Measurements from ENCODE around the gene PTGIS.
A peak's percentile ranks its signal among the peaks of the same experiment; 100 is the strongest.

PTGIS gene

DNA sequence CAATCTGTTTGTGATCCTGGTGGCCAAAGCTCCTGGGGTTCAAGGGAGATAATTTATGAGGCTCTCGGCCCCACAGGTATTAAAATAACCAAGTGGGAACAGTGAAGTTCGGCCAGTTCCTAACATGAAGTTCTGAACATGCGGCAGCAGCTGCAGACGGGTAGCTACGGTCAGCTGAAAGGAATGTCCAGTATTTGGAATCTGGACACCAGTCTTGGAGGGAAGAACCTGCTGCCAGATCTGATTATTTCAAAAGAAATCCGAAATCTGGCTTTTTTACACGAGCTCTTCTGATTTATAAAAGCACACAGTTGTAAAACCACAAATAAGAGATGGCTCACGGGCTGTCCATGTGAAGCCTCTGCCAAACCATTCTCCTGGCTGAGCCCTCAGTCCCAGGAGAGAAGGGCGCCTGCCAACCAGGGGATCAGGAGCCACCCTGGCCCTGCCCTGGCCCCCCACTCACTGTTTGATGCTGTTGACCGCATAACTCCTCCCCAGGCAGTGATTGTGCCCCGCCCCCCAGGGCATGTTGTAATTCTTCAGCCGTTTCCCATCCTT lies 57.3 kb downstream of the PTGIS start:
- no peak overlapping the region for H3K4me3 ChIP-seq (ENCODE audit: low read depth, low read length)
- TF ChIP-seq, protein P1, sequence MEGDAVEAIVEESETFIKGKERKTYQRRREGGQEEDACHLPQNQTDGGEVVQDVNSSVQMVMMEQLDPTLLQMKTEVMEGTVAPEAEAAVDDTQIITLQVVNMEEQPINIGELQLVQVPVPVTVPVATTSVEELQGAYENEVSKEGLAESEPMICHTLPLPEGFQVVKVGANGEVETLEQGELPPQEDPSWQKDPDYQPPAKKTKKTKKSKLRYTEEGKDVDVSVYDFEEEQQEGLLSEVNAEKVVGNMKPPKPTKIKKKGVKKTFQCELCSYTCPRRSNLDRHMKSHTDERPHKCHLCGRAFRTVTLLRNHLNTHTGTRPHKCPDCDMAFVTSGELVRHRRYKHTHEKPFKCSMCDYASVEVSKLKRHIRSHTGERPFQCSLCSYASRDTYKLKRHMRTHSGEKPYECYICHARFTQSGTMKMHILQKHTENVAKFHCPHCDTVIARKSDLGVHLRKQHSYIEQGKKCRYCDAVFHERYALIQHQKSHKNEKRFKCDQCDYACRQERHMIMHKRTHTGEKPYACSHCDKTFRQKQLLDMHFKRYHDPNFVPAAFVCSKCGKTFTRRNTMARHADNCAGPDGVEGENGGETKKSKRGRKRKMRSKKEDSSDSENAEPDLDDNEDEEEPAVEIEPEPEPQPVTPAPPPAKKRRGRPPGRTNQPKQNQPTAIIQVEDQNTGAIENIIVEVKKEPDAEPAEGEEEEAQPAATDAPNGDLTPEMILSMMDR (IDR thresholded peaks at IDR 0.05; ENCODE audit: borderline replicate concordance, insufficient read depth, low read depth, low read length), result no peak

DNA sequence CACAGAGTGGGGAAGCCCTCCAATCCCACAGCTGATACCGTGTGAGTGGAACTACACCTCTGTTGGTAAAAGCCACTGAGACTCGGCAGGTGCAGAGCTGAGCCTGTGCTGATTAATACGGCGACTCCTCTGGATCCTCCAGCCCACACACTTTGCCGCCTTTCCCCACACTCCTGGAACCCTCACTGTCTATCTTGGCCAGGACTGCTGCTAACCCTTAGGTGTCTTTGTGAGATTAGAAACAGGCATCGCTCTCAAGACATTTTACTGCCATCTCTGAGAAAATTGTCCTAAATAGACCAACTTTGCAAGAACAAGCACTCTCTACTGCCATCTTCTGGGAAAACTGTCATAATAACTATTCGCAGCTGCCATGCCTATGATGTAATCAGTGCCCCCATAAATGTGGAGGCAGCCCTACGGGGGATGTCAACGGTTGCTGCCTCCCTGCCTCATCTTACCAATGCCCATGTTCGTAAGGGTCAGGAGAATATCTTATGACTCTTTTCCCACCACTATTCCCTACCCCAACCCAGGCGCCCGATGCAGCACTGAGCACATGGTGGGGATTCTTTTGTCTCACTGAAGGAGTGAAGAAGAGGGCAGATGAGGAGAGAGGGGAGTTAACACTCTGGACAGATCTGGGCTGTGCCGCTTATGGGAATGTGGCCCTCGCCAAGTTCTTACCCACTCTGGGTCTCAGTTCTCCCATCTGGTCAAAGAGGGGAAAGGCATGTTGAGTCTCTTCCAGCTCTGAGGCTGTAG lies 59.3 kb downstream of the PTGIS start:
- no peak overlapping the region for H3K4me3 ChIP-seq (ENCODE audit: low read depth, low read length)
- TF ChIP-seq, protein P1 (IDR thresholded peaks at IDR 0.05; ENCODE audit: borderline replicate concordance, insufficient read depth, low read depth, low read length), result peak; percentile 46; the same call in 1 of the 2 replicates

DNA sequence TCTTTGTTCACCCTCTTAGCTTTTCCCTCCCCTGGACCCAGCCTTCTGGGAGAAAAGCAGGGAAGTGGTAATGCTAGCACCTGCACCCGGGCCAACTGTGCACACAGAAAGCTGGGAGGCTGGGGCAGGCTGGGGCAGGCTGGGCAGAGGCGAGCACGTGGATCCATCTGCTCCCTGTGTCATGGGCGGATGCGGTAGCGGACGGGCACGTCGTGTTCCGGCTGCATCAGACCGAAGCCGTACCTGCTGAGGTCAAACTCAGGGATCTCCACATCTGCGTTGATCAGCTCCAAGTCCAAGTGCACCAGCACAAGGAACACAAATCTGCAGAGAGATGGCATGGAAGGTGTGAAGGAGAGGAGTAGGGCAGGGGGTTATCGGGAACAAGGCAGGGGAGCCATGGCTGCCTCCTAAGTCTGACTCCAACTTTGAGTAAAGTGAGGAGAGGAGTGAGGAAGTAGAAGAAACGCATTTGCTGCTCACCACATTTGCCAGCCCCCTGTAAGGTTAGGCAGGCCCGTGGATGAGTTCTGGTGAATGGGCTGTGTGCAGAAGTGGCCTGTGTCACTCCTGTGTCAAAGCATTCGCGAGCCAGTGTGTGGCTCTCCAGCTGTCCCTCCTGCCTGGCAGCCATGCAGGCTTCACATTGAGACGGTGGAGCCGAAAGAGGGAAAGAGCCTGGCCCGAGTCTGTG lies 60.0 kb downstream of the PTGIS start:
- H3K4me3 ChIP-seq (ENCODE audit: low read depth, low read length), result no peak overlapping the region
- TF ChIP-seq, protein P1 (IDR thresholded peaks at IDR 0.05; ENCODE audit: borderline replicate concordance, insufficient read depth, low read depth, low read length), result no peak

DNA sequence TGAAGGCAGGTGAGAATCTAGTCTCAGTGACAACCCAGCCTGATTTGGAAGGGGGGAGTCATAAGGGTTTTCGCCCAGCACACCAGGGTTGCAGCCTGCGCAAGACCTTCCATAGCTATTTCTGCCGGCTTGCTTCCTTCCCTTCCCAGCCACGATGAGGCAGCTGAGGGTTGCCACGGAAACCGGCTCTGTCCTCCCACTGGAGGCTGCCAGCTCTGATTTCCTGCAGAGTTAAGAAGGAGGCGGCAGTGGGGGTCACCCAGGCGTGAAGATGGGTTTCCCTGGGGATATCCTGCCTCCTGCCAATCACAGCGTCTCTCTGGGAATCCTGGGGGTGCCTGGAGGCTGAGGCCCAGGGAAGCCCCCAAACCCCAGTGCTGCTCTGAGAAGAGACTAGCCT lies 62.4 kb downstream of the PTGIS start:
- TF ChIP-seq, protein P1 (IDR thresholded peaks at IDR 0.05; ENCODE audit: borderline replicate concordance, insufficient read depth, low read depth, low read length), result no peak
- H3K4me3 ChIP-seq (ENCODE audit: low read depth, low read length), result no peak overlapping the region

DNA sequence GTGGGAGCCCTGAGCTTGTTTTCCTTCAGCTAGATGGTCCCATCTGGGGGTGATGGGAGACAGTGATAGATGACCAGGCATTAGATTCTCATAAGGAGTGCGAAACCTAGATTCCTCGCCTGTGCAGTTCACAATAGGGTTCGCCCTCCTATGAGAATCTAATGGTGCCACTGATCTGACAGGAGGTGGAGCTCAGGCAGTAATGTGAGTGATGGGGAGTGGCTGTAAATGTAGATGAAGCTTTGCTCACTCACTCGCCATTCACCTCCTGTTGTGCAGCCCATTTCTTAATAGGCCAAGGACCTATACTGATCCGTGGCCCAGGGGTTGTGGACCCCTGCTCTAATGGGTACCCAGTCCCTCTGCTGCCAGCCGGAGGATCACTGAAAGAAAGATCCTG lies 64.8 kb downstream of the PTGIS start:
- TF ChIP-seq, protein P1 (IDR thresholded peaks at IDR 0.05; ENCODE audit: borderline replicate concordance, insufficient read depth, low read depth, low read length), result no peak
- no peak overlapping the region for H3K4me3 ChIP-seq (ENCODE audit: low read depth, low read length)

DNA sequence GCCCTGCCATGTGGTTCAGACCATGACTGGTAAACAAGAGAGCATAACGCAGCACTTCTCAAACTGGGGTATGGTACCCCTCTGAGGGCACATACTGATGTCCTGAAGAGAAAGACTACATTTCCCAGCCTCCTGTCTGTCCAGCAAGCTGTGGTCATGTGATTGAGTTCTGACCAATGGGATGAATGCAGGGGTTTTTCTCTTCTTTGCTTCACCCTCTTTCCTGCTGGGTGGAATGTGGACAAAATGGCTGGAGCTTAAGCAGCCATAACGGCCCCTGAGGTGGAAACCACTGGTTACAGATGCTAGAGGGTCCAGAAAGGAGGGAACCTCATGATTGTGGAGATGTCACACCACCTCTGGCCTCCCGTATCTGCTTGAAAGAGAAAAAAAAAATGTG lies 66.0 kb downstream of the PTGIS start:
- H3K4me3 ChIP-seq (ENCODE audit: low read depth, low read length), result no peak overlapping the region

More for the DNA sequence above, 66.0 kb downstream of the PTGIS start:
- TF ChIP-seq, protein P1 (IDR thresholded peaks at IDR 0.05; ENCODE audit: borderline replicate concordance, insufficient read depth, low read depth, low read length), result no peak

Data from GM12875 (cell line).